ENCODE data around the gene FAM229B.
A peak's percentile ranks its signal among the peaks of the same experiment; 100 is the strongest.
"Not testable (repeated sequence)": the region's sequence is repeated elsewhere in the genome, so short reads cannot be mapped to it uniquely, and the experiment has no call there.

Gene FAM229B

GRCh38 chr6:112087136-112087911 is at the start of gene FAM229B, which contains the start of gene TUBE1:
FAM229B (plus strand) TSS chr6:112087591; CDS start chr6:112099284, 11,693 bp downstream.
TUBE1 (minus strand) TSS chr6:112087482; CDS start chr6:112087434, 48 bp downstream.
- DNase-seq = peak; percentile 68

DNA sequence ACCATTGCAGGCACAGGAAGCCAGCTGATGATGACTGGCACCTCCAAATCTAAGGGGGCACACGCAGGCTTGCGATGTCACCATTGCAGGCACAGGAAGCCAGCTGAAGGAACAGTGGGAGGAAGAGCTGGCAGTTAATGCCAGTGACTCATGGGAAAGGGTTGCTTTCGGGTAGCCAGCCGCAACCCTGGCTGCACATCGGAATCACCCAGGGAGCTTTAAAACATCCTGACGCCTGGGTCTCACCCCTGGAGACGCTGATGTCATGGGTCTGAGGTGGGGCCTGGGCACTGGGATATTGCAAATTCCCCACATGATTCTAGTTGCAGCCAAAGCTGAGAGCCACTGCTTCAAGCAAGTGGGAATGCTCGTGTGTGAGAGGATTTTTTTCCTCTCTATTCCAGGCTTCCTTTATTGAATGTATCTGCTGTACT is 49.6 kb upstream of the FAM229B start:
- DNase-seq = no peak

GRCh38 chr6:112038268-112038667 is 49.1 kb upstream of the FAM229B start:
- no peak for DNase-seq

- DNase-seq = no peak
These were observed 48.5 kb upstream of the FAM229B start for GRCh38 chr6:112038756-112039430.

DNA sequence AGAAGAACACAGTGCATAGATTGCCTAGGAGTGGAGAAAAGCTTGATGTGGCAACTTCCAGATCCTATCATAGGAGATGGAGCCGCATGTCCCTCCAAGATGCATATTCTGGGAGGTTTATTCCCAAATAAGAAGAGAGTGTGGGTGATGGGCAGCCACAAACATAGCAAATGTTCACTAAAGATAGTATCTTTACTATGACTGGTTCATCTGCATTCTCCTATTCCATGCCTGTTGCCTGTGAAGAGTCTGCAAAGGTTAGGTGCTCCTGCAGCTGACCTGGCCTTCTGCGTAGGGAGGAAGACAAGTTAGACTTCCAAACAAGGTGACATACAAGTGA is 48.0 kb upstream of the FAM229B start:
- no peak for DNase-seq

- no peak for DNase-seq
These were observed 46.4 kb upstream of the FAM229B start for GRCh38 chr6:112040956-112041355.

DNA sequence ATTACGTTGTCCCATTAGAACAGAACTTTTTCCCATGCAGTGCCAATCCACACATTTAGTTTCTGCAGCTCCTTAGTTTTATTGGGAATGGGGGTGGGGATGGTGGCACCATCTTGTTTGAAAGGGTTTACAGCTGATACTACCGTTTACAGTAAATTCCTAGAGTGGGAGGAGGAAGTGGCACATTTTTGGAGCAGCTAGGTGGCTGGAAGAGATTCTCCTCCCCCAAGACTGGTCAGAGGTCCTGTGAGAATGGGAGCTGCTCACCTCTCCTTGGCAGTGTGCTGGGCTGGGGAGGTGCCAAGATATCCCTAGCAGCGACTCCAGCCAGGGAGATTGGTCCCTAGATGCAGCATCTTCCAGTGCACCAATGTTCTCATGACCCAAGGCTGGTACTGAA is 45.9 kb upstream of the FAM229B start:
- DNase-seq = no peak

GRCh38 chr6:112043032-112044007 is 44.1 kb upstream of the FAM229B start:
- peak; percentile 49 for DNase-seq

DNA sequence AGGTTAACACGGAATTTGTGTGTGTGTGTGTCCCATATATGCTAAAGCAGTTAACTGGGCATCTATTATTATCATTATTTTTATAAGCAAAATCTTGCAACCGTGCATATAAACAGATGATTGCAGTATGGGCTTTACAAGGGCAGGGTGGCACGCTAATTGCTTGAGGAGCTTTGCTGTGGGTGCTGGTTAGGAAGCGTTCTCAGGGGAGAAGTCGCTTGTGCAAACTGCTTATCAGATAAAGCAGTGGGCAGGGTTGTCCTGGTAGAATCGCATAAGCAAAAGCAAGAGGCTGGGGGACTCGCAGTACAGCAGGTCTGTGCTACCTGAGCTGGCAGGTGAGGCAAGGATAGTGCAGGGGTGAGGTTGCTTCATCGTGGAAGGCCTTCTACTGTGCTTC is 43.2 kb upstream of the FAM229B start:
- DNase-seq = no peak

DNA sequence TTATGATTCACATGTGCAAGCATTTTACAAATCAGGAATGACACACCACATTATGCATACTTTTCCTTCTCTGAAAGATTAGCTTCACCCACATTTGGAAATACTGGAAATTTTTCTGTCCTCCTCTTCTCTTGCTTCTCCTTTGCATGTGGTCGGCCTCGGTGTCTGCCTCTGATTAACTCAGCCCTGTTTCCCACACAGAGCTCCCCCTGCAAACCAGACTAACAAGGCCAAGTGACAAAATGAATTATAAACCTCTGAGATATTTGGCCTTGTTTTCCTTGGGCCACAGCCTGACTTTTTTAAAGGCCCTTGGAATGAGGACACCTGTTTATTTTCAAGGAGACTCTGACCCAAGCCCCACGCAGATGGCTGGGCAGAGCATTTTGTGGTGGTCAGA is 42.5 kb upstream of the FAM229B start:
- no peak for DNase-seq

DNA sequence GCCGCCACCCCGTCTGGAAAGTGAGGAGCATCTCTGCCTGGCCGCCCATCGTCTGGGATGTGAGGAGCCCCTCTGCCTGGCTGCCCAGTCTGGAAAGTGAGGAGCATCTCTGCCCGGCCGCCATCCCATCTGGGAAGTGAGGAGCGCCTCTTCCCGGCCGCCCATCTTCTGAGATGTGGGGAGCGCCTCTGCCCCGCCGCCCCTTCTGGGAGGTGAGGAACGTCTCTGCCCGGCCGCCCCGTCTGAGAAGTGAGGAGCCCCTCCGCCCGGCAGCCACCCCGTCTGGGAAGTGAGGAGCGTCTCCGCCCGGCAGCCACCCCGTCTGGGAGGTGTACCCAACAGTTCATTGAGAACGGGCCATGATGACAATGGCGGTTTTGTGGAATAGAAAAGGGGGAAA is 39.9 kb upstream of the FAM229B start:
- DNase-seq = not testable (repeated sequence)

DNA sequence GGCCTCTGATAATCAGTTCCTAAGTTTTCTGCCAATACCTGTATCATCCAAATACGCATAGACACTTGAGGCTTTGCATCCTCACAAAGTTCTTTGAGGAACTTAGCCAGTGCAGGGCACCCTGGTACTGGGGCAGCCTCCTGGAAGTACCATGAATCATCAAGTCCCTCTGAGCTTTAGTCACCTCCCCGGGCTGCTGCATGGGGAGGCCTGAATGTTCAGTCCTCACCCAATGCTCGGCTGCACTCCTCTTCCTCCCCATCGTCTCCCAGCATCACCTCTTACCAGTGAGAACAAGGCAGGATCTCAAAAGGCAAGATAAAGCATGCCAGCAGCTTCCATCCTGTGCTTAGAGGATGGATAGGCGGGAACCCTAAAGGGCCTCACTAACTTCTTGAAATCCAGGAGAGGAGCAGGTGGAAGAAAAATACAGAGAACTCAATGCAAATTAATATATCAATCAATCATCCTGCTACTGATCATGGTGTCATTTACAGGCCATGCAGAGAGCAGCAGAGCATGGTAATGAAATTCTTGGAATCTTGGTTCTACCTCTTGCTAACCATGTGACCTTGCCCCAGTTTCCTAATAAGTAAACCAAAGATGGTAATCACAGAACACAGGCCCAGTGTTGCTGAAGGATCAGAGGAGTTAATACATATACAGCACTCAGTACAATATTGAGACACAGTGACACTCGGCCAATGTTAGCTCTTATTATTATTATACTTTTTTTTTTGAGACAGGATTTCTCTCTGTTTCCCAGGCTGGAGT is 38.2 kb upstream of the FAM229B start:
- DNase-seq = no peak

DNA sequence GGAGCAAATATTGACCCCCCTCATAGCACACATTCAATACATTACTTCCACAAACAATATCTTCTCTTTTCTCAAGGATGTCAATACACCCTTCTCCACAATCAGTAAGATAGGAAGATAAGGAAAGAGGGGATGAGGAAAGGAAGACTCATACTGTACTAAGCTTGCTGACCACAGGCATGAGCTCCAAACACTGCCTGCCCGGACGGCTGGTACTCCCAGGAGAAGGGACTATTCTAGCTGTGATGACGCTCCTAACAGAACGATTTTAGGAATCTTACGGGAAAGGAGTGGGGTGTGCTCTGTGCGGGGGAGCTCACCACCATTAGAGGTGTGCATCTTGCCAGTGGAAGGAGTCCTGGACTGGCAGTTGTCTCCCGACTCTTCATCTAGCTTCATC is 37.4 kb upstream of the FAM229B start:
- DNase-seq = no peak

DNA sequence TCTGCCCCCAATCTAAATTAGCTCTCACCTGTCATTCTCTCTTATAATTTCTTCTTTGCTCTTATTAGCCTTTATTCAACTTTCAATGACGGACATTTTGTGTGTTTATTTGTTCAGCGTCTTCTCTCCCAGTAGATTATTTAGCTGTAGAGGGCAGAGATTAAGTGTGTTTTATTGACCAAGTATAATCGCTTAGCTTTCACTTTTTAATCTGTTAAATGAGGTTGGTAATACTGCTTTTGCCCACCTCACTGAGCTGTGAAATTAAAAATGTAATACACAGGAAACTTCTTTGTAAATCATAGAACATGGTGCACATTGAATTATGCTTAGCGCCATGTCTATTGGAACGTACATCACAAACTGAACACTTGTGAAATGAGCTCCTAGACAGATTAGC is 37.0 kb upstream of the FAM229B start:
- DNase-seq = no peak

DNA sequence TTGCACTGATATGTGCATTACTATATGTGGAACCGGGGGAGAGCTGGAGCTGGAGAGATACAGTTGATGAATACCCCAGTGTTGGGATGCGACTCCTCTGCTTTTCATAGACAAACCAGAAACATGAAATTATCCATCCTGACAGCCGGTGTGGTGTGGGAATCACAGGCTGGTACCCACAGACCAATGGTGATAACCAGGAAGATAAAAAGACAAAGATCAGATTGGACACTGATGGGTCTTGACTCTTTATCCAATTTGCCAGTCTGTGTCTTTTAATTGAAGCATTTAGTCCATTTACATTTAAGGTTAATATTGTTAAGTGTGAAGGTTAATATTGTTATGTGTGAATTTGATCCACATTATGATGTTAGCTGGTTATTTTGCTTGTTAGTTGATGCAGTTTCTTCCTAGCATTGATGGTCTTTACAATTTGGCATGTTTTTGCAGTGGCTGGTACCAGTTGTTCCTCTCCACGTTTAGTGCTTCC is 36.1 kb upstream of the FAM229B start:
- not testable (repeated sequence) for DNase-seq

DNA sequence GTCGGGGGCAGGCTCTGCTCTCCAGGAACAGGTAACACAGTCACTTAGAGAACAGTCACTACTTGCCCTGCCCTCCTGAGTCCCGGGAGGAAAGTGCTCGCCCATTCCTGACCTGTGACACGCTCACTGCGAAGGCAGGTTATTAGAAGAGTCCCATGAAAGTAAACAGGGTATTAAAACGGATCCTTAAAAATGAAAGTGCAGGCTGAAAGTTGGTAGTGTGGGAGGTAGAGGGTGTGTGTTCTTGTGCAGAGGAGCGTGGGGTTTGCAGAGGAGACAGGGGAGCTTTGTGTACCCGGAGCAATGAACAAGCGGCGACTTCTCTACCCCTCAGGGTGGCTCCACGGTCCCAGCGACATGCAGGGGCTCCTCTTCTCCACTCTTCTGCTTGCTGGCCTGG is 33.4 kb upstream of the FAM229B start, which contains the start of gene CCN6:
CCN6 (plus strand) TSS at position 104 of the 400 bp plus-strand sequence; CDS start at position 358, 254 bp downstream.
- DNase-seq = no peak

DNA sequence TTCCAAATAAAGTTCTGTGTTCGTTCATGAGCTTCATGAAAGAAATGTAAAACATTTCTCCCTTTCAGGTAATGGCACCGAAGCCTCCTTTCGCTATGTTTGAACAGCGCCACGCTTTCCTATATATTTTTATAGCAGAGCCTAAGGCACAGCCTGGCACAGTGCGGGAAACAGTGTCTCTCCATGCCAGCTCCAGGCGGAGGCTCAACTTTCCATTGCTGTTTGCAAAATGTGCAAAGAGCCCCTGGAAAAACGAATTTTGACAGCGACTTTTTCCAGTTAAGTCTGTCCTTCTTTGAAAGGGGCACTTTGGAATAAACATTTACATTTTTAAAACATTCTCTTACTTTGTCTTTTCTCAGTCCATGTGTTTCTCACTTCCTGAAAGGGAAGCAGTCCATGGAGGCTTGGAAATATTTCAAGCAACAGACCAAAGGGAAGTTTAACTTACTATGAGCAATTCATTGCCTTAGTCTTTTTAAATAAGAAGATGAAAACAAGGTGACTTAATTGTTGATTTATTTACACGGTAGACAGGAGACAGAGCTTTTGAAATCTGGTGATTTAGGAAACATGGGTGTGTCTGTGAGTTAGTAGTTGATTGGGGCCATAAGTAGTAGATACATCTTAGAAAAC is 32.7 kb upstream of the FAM229B start:
- DNase-seq = no peak

DNA sequence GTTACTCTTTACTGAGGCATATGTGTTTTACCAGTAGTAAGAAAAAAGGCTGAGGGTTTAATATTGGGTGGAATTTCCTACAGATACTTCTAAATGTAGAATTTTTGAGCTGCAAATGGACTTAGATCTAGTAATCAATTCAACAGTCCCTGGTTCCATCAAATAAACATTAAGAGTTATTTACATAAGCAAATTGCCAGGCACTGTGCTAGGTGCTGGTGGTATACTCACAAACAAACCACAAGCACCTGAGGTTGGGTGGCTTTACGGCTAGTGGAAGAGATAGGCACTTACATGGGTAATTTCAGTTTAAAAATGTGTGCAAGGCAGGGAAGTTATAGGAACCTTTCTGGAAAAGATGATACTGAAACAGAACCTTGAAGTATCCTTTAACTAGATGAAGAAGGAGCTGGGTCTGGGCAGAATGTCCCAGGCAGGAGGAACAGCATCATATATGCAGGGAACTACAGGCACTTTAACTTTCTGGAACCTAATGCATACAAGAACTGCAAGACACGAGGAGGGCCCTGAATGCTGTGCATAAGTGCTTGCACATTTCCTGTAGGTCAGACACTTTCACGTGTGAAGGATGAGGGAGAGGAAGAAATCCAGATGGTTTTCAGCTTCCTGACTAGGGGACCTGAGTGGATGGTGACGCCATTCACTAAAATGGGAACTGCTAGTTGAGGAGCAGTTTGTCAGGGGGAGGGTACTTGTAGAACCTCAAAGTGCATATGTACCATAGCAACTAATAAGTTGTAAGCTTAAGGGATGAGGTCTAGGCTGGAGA is 29.0 kb upstream of the FAM229B start:
- no peak for DNase-seq

DNA sequence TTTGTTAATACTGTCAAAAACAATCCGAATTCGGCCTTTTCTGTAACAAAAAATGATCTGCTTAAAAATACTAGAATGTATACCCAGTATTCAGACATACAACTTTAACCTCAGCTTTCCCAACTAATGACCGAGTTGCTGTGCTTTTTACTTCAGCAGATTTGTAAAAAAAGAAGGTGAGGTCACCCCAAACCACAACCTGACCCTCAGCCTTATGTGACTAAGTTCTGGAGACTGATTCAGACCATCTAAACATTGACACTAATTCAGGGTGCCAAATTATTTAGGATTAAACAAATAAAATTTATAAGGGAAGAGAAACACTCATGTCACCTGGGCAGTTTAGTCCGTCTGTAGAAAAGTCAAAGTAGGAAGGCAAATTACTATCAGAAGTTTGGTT is 25.8 kb upstream of the FAM229B start:
- no peak for DNase-seq

GRCh38 chr6:112062966-112063365 is 24.4 kb upstream of the FAM229B start:
- no peak for DNase-seq
